GM19463 (cell line): Measurements from ENCODE around the gene ZNF431.
"Not testable (repeated sequence)": the region's sequence is repeated elsewhere in the genome, so short reads cannot be mapped to it uniquely, and the experiment has no call there.

Experiments
- ATAC-seq: cut with Tn5 transposase; IDR thresholded peaks from one replicate; pipeline ENCODE4 v1.9.1; 2021; ENCODE audit warnings: mild to moderate bottlenecking, moderate library complexity; ENCODE audit not compliant: unreplicated experiment

Gene ZNF431

DNA sequence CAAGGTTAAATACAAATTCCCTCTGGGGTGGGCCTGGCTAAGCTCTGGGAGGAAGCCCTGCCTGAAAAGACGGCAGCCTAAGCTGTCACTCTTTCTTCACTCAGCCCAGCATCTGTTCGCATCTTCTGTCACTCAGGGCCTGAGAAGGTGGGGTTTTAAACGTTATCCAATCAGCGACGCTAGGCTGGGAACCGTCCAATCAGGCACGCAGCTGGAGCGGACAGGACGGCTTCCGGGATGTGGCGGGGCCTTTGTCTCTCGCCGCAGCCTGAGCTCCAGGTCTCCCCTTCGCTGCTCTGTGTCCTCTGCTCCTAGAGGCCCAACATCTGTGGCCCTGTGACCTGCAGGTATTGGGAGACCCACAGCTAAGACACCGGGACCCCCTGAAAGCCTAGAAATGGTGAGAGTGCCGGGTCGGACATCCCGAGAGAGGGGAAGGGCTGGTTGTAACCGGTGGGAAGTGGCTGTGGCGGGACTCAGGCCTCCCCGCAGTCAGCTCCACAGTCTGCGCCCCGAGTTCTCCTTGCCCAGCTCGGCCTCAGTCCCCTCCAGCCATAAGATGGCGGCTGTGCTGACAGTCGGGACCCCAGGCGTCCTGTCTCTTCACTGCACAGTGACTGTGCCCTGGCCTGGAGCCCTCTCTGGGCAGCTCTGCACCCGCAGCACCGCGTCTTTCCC, at the start of gene ZNF431:
TSS of gene ZNF431 (plus strand) at position 254 of the 678 bp plus-strand sequence. CDS start at position 398, 144 bp downstream.
- peak; percentile 99 for ATAC-seq

DNA sequence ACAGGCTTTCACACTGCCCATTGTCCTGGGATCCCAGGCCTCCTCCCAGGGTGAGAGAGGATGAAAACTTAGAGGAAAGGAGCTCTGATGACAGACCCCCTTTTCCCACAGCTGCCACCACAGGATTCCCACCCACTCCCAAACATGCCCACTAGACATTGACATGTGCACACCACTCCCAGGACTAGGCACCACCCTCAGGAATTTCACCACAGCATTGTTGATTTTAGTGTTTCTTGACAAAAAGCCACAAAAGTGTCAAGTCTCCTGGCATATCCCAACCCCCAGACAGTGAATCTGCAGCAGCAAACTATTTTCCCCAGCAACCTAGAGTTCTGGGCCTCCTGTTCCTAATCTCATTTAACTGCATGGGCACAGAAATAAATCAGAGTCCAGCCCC, 49.7 kb upstream of the ZNF431 start:
- no peak for ATAC-seq

DNA sequence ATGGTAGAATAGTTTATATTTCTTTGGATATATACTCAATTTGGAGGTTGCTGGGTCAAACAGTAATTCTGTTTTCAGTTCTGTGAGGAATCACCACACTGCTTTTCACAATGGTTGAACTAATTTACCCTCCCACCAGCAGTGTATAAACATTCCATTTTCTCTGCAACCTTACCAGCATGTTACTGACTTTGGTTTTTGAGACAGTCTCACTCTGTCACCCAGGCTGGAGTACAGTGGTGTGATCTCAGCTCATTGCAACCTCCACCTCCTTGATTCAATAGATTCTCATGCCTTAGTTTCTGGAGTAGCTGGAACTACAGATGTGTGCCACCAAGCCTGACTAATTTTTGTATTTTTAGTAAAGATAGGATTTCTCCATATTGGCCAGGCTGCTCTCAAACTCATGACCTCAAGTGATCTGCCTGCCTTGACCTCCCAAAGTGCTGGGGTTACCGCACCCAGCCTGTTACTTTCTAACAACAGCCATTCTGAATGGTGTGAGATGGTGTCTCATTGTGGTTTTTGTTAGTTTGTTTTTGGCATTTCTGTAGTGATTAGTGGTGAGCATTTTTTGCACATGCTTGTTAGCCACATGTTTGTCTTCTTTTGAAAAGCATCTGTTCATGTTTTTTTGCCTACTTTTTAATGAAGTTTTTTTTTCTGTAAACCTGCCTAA, 47.4 kb upstream of the ZNF431 start:
- no peak for ATAC-seq

DNA sequence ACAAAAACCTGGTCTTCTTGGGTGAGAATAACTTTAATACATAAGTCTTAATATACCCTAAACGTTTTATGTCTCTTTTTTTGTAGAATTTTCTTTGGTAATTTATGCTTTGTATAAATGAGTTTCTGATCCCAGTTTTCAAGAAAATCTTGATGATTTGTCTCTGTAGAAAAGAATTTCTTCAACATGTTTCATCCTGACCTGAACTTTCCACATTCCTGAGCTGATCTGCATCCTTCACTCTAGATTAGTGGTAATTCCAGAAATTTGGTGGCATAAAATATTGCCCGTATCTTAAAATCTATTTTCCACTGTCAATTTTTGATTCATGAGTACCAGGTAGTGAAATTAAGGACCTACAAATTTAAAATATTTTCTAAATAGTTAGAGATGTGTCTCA, 43.5 kb upstream of the ZNF431 start:
- ATAC-seq, result no peak

DNA sequence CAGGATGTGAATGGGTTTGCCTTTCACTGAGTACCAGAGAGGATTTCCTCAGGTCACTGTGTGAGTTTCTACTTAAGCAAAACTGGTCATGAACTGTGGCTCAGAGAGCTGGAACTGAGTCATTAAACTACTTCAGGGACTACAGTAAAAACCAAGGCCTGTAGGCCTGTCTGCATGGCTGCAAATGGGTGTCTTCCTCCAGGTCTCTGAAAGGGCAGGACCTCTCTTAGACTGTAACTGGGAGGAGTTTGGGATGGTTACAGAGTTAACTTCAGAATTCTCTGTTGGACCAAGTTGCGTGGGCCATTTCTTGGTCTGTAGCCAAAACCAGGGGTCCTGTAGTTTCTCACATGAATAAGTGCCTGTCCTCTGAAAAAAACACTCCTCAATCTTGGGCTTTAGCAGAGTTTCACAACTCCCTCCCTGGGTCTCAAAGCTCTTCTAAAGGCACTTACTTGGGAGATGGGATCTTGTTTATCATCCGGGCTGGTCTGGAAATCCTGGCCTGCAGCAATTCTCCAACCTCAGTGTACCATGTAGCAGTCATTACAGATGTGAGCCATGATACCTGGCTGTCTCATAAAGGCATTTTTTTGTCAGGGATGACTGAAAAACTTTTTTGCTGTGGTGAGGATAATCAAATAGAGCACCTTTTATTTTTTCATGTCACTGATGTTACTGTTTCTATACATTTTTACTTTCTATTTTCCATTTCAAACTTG, 40.2 kb upstream of the ZNF431 start:
- ATAC-seq, result no peak

DNA sequence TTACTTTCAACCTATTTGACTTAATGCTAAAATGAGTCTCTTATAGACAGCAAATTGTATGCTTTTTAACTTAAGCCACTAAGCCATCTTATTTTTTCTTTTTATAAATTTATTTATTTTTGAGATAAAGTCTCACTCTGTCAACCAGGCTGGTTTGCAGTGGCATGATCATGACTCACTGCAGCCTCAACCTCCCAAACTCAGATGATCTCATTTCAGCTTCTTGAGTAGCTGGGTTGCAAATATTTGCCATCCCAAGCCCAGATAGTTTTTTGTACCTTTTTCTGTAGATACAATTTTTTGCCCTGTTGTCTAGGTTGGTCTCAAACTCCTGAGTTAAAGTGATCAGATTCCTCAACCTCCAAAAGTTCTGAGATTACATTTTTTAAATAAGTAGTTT, 32.7 kb upstream of the ZNF431 start:
- ATAC-seq, result no peak

DNA sequence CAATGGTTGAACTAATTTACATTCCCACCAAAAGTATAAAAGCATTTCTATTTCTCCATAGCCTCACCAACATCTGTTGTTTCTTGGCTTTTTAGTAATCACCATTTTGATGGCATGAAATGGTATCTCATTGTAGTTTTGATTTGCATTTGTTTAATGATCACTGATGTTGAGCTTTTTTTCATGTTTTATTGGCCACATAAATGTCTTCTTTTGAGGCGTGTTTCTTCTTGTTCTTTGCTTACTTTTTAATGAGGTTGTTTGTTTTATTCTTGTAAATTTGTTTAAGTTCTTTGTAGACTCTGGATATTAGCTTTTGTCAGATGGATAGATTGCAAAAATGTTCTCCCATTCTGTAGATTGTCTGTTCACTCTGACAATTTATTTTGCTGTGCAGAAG, 31.7 kb upstream of the ZNF431 start:
- ATAC-seq, result no peak

DNA sequence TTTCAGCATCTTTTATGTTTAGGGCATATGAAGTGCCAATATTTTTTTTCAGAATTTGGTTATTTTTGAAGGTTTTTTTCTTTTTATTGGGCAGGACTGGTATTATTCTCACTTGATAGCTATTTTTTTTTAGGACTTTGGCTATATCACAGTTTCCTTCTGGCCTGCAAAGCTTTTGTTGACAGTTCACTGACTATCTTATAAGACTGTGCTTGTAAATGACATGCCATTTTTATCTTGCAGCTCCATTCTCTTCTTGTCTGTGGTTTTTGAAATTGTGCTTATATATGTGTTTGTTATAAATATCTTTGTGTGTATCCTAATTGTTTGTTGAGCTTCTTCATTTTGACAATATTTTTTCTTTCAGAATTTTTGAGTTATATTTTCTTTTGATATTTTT, 26.4 kb upstream of the ZNF431 start:
- ATAC-seq, result no peak

DNA sequence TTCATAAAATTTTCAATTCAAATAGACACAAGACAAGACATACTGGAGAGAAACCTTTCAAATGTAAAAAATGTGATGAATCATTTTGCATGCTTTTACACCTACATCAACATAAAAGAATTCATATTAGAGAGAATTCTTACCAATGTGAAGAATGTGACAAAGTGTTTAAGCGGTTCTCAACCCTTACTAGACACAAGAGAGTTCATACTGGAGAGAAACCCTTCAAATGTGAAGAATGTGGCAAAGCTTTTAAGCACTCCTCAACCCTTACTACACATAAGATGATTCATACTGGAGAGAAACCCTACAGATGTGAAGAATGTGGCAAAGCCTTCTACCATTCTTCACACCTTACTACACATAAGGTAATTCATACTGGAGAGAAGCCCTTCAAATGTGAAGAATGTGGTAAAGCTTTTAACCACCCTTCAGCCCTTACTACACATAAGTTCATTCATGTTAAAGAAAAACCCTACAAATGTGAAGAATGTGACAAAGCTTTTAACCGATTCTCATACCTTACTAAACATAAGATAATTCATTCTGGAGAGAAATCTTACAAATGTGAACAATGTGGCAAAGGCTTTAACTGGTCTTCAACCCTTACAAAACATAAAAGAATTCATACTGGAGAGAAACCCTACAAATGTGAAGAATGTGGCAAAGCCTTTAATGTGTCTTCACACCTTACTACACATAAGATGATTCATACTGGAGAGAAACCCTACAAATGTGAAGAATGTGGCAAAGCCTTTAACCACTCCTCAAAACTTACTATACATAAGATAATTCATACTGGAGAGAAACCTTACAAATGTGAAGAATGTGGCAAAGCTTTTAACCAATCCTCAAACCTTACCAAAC, 24.6 kb upstream of the ZNF431 start:
- no peak for ATAC-seq

DNA sequence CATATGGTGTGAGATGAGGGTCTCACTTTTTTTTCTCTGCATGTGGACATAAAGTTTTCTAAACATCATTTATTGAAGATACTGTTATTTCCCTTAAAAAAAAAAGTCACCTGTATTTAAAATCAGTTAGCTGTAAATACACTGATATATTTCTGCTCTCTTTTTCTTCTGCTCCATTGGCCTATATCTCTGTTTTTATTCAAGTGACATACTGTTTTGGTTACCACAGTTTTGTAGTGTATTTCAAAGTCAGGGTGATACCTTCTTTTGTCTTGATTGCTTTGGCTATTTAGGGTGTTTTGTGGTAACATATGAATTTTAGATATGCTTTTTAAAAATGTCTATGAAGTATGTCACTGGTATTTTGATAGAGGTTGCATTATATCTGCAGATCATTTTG, 15.8 kb upstream of the ZNF431 start:
- no peak for ATAC-seq

DNA sequence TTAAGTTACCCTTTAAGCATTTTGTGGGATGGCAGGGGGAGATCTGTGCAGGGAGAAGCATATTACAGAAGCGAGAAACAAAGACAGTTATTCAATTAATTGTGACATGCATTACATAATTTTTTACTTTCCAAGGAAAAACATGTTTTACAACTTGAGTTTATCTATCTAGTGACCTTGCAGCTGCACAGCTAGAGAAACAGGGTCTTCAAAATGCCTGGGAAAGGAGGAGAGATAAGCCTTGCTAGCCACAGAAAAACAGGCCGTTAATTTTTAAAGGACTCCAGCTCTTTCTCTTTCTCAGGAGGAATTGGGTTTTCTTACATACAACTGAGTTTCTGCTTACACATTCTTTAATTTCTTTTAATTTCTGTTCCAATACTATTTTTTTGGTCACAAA, 14.8 kb upstream of the ZNF431 start:
- no peak for ATAC-seq

DNA sequence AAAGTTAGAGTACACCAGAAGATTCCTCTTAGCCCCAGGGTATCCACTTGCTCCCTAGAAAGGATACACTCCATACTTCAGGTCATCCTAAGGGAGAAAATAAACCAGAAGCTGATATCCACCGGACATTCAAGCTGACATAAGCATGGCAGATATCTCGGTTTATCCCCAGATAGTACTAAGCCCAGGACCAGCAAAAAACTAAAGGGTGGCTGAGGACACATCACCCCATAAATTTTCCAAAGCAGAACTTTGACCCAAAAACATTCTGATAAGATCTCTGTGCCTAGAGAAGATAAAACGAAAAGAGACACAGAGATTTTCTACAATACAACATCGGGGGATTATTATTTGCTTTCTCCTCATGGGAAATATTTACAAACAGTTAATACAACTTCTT, 13.9 kb upstream of the ZNF431 start:
- ATAC-seq, result no peak

DNA sequence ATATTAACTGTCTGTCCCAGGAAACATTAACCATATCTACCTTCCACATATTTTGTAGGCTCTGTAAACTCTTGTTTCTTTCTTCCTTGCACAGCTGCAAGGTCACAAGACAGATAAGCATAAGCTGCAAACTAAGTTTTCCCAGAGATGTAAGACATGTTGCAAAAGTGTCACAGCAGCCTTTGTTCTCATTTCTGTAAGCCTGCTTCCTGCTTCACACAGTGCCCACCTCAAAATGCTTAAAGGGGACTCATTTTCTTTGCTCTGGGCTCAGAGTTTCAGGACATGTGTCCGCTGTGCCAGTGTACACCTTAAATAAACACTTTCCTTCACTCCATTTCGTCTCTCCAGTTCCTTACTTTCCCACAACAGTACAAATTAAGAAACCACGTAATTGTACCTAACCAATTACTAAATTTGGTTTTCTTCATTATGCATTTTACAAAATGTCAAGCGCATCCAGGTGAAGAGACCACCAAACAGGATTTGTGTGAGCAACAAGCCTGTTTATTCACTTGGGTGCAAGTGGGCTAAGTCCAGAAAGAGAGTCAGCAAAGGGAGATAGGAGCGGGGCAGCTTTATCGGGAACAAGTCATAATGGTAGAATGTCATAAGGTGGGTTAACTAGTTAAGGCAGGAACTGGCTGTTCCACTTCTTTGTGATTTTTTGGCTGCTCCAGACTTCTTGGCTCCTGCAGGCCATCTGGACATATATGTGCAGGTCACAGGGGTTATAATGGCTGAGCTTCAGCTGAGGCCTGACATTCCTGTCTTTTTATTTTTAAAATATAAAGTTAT, 12.7 kb upstream of the ZNF431 start:
- no peak for ATAC-seq

DNA sequence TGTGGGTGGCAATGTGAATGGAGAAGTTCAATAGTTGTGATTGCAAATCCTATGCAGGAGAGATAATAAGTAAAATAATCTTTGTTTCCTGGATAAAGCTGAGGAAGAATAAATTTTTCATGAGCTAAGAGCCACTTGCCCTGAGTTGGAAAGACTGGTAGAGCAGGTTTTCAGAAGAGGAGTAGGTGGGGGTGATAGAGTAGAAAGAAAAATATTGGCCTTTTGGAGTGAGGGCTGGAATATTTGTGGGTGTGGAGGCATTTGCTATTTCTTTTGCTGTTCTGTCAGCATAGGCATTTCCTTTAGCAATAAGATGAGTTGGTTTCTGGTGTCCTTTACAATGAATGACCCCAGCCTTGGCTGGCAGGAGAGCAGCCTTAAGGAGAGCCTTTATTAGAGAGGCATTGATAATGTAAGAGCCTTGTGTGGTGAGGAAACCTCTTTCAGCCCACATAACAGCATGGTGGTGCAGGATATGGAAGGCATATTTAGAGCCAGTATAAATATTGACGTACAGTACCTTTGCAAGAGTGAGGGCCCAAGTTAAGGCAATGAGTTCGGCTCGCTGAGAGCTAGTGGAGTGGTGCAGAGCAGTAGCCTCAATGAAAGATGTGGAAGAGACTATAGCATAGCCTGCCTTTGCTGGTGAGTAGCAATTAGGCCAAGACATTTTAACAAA, 11.6 kb upstream of the ZNF431 start:
- ATAC-seq, result no peak

DNA sequence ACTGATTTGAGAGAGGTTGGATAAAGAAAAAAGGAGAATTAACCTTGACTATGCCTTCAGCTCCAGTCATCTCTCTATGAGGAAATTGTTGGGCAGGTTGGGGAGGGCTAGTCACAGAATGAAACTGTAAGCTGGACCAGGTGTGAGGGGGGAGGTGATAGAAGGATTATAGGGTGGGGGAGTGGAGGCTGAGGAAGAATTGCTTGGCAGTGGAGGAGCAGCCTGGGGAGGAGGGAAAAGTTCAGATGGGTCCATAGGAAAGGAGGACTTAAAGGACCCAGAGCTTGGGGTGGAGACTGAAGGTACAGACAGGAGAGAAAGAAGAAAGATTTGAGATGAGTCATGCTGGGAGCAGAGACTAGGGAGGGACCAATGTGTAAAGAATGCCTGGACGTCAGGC, 8.2 kb upstream of the ZNF431 start:
- no peak for ATAC-seq

DNA sequence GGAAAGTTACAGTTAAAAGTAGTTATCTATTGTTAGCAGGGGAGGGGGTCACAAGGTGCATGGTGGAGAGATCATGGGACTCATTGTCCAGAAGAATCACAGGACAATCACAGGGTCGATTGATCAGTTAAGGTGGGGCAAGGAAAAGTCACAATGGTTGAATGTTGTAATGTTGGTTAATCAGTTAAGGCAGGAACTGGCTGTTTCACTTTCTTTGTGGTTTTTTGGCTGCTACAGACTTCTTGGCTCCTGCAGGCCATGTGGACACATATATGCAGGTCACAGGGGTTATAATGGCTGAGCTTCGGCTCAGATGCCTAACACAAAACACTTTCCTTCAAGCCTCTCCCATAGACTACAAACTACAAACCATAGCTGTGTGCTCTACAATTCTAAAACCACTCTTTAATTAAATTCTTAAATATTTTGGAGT, 6.9 kb upstream of the ZNF431 start:
- ATAC-seq, result no peak

DNA sequence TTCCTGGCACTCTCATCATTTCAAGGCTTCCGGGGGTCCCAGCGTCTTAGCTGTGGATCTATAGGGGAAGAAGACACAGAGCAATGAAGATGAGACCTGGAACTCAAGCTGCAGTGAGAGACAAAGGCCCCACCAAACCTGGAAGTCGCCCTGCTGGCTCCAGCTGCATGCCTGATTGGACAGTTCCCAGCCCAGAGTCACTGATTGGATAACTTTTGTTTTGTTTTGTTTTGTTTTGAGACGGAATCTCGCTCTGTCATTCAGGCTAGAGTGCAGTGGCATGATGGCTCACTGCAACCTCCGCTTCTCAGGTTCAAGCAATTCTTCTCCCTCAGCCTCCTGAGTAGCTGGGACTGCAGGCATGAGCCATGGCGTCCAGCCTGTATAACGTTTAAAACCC, 6.4 kb upstream of the ZNF431 start:
- ATAC-seq, result no peak

DNA sequence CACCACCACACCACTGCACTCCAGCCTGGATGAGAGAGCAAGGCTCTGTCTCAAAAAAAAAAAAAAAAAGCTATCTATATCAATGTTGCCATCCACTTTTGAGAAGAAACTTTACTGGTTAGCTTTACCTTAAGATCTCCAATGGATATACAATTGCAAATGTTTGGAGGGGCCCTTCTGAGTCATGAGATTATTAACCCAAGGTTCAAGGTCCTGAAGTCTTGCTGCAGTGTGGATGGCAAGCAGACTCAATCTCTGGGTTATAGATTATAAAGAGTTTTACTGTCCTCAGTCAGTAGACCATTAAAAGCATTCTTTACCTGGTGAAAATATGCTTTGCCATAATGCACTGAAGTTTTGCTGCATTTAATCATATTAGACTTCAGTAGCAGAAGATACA, 3.7 kb upstream of the ZNF431 start:
- ATAC-seq, result no peak

DNA sequence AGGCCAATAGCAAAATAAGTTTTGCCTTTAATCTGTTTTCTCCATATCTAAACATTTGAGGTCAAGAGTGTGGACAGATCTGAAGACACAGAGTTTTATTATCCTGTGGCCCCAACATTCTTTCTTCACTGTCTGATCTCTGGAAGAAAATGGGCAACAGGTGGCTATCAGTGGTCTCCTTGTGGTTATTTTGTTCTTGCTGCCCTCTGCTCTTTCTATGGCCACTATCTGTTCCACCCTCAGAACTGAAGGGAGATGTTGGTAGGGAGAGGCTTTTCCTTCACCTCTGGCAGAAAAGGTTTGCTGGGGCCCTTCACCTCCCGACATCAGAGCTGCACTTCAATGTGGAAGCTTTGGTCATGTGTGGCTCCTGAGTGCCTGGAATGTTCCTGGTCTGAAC, 834 bp upstream of the ZNF431 start:
- not testable (repeated sequence) for ATAC-seq

DNA sequence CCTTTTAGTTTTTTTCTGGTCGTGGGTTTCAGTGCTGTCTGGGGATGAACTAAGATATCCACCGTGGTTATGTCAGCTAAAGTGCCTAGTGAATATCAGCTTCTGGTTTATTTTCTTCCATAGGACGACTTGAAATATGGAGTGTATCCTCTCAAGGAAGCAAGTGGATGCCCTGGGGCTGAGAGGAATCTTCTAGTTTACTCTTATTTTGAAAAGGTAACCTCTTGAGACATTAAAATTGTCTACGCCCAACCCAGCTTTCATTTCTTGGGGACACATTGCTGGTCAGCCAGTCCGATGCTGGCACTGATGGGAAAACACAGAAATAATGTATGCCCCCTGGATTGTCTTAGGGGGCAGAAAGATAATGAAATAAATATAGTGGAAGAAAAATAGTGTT, 1.6 kb downstream of the ZNF431 start:
- no peak for ATAC-seq
